Endothelial cell of umbilical vein (primary cell): ENCODE data around the gene SMAD3.

ENCODE experiments used
- CTCF ChIP-seq, 2 donors: IDR thresholded peaks; 1 replicate in 1 of 2; 2 replicates in 1 of 2; pipeline ENCODE4 v1.5.1; 2011; ENCODE audit warnings: low read length in 2 of 2, mild to moderate bottlenecking in 2 of 2, moderate library complexity in 2 of 2, control low read depth in 1 of 2, inconsistent platforms in 1 of 2, low read depth in 1 of 2; ENCODE audit not compliant: insufficient read depth in 1 of 2; ENCODE audit errors: extremely low read depth in 1 of 2
- MYC ChIP-seq: IDR thresholded peaks from one replicate; pipeline ENCODE4 v1.6.1; 2011; ENCODE audit warnings: mild to moderate bottlenecking, low read depth, low read length
- POLR2A ChIP-seq: IDR thresholded peaks from 2 replicates; pipeline ENCODE4 v1.6.1; 2012; ENCODE audit warnings: low read depth, mild to moderate bottlenecking, control low read depth, low read length
- POLR2AphosphoS5 ChIP-seq: IDR thresholded peaks from 2 replicates; pipeline ENCODE4 v1.6.1; 2012; ENCODE audit warnings: low read depth, mild to moderate bottlenecking, control low read depth, low read length, moderate library complexity; ENCODE audit not compliant: insufficient read depth

DNA sequence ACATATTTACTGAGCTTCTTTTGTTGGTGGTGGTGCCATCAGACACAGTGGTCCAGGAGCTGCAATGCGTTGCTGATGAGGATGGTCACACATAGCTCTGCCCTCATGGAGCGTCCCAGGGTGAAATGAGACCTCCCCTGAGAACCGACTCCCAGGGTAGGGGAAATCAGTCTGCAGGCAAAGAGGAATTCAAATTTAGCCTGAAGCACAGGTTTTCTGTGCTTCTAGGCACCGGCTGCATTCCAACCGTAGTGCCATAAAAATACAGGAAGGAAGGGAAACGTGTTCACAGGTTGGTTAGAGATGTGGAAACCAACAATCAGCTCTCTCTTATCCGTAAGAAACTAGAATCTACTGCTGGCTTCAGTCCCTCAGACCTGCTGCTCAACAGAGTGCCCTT is 19.2 kb downstream of the SMAD3 start:
- TF ChIP-seq CTCF (IDR thresholded peaks at IDR 0.05; ENCODE audit: extremely low read depth in 1 of 2, insufficient read depth in 1 of 2, low read depth in 1 of 2, low read length in 2 of 2) (no peak), MYC (no peak), POLR2A (no peak), POLR2AphosphoS5 (no peak)
